Lung (tissue), 12 donors: ENCODE measurements around the gene EAF1. TPM values are rescaled to one million over a fixed set of nuclear protein-coding genes. Genes with fewer than 3 reads are reported as not detected.

Experiments used
- ATAC-seq: fragments of 200-7000 bp; cut with Tn5 transposase; one replicate; pipeline ENCODE4 v1.9.1; 2020; ENCODE audit warnings: moderate number of reproducible peaks; ENCODE audit not compliant: insufficient read depth, low FRiP score
- DNase-seq, 3 donors: peaks; one replicate each; pipeline ENCODE4 v3.0.0-alpha.2; 2013 to 2017
- H3K27ac ChIP-seq, 2 donors: one replicate each; pipeline ENCODE4 v1.5.1; 2013; ENCODE audit warnings: mild to moderate bottlenecking in 2 of 2, moderate library complexity in 2 of 2, control low read depth in 1 of 2, inconsistent platforms in 1 of 2, low read depth in 1 of 2, low read length in 1 of 2
- H3K27me3 ChIP-seq, 3 donors: one replicate each; pipeline ENCODE4 v1.5.1; 2013; ENCODE audit warnings: low read length in 2 of 3; ENCODE audit not compliant: control insufficient read depth in 3 of 3, insufficient read depth in 3 of 3
- H3K36me3 ChIP-seq, 4 donors: one replicate each; pipeline ENCODE4 v1.5.1; 2013; ENCODE audit warnings: low read length in 4 of 4, mild to moderate bottlenecking in 1 of 4, moderate library complexity in 1 of 4; ENCODE audit not compliant: control insufficient read depth in 4 of 4, insufficient read depth in 4 of 4
- H3K4me1 ChIP-seq, 5 donors: one replicate each; pipeline ENCODE4 v1.5.1; 2013; ENCODE audit warnings: low read length in 5 of 5, mild to moderate bottlenecking in 2 of 5, moderate library complexity in 1 of 5; ENCODE audit not compliant: control insufficient read depth in 5 of 5, insufficient read depth in 5 of 5
- H3K4me3 ChIP-seq: one replicate; pipeline ENCODE4 v1.5.1; 2013; ENCODE audit warnings: mild to moderate bottlenecking, control low read depth, moderate library complexity
- H3K9ac ChIP-seq, 2 donors: one replicate each; pipeline ENCODE4 v1.5.1; 2013; ENCODE audit warnings: low read length in 2 of 2, control low read depth in 1 of 2; ENCODE audit not compliant: insufficient read depth in 1 of 2
- H3K9me3 ChIP-seq, 4 donors: one replicate each; pipeline ENCODE4 v1.5.1; 2013; ENCODE audit warnings: low read length in 3 of 4, mild to moderate bottlenecking in 1 of 4, moderate library complexity in 1 of 4; ENCODE audit not compliant: control insufficient read depth in 4 of 4, insufficient read depth in 3 of 4
- whole genome bisulfite sequencing, 2 donors: extraction: QIAGEN DNeasy Blood & Tissue Kit; methylation state at CpG; one replicate each; pipeline ENCODE4 v1.1.7; 2013; 5-methylcytosine and 5-hydroxymethylcytosine counted together
- polyA plus RNA-seq, 2 donors: library from polyadenylated mRNA; stranded (reverse); fragments of 200-250 nt; gene quantifications; one replicate each; pipeline ENCODE4 v1.2.1, GENCODE V29; 2013
- total RNA-seq, 2 donors: library from RNA; depleted of rRNA in 1 of 2; stranded (reverse); fragments of >200 nt in 1 of 2; gene quantifications; one replicate each; pipeline ENCODE4 v1.2.1, GENCODE V29; 2014 to 2021
- TF ChIP-seq, protein P1 (sequence below): IDR thresholded peaks from 2 replicates; pipeline ENCODE4 v1.5.1; 2012; ENCODE audit warnings: mild to moderate bottlenecking; ENCODE audit errors: control extremely low read depth, extremely low read depth
- donor health status: control.
- donor health status: control.
- donor health status: Bipolar disorder and iron deficiency.
- donor health status: healthy.
- donor health status: DM: yes; HTN: yes; CAD: no.

EAF1 gene
- total and polyA plus RNA-seq, 4 donors, result 5.5 to 25.3 (median 17.0) TPM

DNA sequence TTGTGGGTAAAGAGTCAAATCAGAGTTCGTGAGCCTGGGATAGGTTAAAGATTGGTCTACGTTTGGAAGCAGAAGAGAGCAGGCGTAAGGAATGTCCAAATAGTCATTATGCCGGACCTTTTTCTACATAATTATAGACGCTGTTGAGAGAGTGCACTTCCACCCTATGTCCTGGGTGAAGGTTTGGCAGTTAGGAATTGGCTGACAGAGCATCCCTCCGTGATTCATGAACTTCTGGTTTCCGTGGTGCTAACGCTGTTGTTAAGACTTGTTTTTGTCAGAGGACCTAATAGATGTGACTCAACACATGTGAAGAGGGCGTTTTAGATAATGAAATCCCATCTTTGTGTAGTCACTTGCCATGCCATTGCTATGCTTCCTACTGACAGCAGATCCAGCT, 1.1 kb downstream of the EAF1 start:
- peaks cover 8 to 12% (median 10%) of the 10 kb centered on the region in 4 donors for H3K36me3 ChIP-seq
- H3K4me3 ChIP-seq, result peak overlapping the region; percentile 87
- 15 to 24% methylated on average over 9 of the region's 9 CpGs for WGBS, 2 donors
- no peaks in the 10 kb centered on the region for H3K9me3 ChIP-seq
- DNase-seq (no peak), ATAC-seq (peak; percentile 44)
- H3K27ac ChIP-seq, result peak overlapping the region in 1 of 2 donors; percentile 71
- peaks cover 0 to 24% (median 8%) of the 10 kb centered on the region in 5 donors for H3K4me1 ChIP-seq
- TF ChIP-seq, protein P1, sequence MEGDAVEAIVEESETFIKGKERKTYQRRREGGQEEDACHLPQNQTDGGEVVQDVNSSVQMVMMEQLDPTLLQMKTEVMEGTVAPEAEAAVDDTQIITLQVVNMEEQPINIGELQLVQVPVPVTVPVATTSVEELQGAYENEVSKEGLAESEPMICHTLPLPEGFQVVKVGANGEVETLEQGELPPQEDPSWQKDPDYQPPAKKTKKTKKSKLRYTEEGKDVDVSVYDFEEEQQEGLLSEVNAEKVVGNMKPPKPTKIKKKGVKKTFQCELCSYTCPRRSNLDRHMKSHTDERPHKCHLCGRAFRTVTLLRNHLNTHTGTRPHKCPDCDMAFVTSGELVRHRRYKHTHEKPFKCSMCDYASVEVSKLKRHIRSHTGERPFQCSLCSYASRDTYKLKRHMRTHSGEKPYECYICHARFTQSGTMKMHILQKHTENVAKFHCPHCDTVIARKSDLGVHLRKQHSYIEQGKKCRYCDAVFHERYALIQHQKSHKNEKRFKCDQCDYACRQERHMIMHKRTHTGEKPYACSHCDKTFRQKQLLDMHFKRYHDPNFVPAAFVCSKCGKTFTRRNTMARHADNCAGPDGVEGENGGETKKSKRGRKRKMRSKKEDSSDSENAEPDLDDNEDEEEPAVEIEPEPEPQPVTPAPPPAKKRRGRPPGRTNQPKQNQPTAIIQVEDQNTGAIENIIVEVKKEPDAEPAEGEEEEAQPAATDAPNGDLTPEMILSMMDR, result no peak
- peak overlapping the region; percentile 70 to 71 for H3K9ac ChIP-seq
- no peaks in the 10 kb centered on the region for H3K27me3 ChIP-seq

DNA sequence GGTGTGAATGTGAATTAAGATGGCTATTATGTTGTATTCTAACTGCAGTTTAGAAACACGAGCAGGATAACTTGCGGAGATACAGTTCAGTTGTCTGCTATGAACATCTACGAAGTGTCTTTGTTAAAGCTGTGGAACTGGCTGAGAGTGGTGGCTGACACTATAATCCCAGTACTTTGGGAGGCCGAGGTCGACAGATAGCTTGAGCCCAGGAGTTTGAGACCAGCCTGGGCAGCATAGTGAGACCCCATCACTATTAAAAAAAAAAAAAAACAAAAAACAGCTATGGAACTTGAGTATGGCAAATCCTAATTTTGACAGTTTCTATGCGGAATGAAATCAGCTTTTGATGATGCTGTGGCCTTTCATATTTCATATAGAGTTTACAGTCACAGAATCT, 1.7 kb downstream of the EAF1 start:
- H3K4me3 ChIP-seq, result no peak overlapping the region
- 91 to 94% methylated on average over 6 of the region's 6 CpGs for WGBS, 2 donors
- H3K36me3 ChIP-seq, result peaks cover 4 to 14% (median 9%) of the 10 kb centered on the region in 4 donors
- no peaks in the 10 kb centered on the region for H3K27me3 ChIP-seq
- TF ChIP-seq, protein P1, result no peak
- no peak for ATAC-seq
- H3K9ac ChIP-seq, result no peak overlapping the region
- H3K27ac ChIP-seq, result no peak overlapping the region
- peaks cover 0 to 24% (median 8%) of the 10 kb centered on the region in 5 donors for H3K4me1 ChIP-seq
- H3K9me3 ChIP-seq, result no peaks in the 10 kb centered on the region
- DNase-seq, result no peak

DNA sequence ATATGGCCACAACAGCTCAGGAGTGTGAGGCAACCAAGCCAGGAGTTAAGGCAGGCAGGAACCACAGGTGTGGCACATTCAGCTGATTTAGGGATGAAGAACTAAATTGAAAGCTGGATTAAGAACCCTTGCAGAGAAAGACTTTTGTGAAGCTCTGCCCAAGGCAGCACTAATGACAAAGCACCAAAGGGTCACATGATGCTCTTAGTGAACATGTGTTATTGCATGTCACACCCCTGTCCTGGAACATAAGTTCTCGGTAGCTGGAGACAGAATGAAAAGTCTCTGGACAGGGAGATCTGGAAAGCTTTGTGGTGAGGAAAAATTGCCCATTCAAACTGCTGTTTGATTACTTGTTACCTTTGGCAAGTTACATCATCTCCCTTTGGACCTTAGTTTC, 3.2 kb downstream of the EAF1 start:
- no peak overlapping the region for H3K9ac ChIP-seq
- no peak overlapping the region for H3K27ac ChIP-seq
- H3K4me3 ChIP-seq, result no peak overlapping the region
- DNase-seq (no peak), ATAC-seq (no peak)
- no peaks in the 10 kb centered on the region for H3K9me3 ChIP-seq
- H3K4me1 ChIP-seq, result peaks cover 0 to 24% (median 8%) of the 10 kb centered on the region in 5 donors
- peaks cover 14 to 28% (median 20%) of the 10 kb centered on the region in 4 donors for H3K36me3 ChIP-seq
- WGBS, 2 donors, result 80 to 88% methylated on average over 1 of the region's 1 CpG
- TF ChIP-seq, protein P1, result no peak
- no peaks in the 10 kb centered on the region for H3K27me3 ChIP-seq

DNA sequence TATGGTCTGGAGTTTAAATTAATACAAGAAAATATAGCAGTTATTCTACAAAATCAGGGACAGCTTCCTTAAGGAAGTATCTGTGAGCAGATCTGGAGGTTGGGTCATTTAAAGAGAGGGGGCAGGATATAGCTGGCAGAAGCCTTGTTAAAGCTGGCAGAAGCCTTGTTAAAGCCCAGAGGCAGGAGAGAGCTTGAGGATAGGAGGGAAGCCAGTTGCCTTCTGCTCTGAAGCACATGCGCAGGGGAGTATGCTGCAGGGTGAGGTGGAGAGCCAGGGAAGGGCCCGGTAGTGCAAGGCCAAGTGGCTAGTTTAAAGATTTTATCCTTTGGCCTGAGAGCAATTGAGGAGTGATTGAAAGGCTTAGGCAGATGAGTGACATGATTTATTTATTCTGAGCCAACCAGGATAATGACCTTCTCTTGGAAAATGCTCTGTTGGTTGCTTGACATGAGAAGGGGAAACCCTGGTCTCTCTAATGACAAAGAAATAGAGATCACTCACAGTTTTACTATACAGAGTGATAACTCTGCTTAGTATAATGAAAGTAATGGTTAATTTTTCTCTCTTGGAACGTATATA, 3.9 kb downstream of the EAF1 start:
- no peaks in the 10 kb centered on the region for H3K9me3 ChIP-seq
- TF ChIP-seq, protein P1, result no peak
- DNase-seq (no peak), ATAC-seq (no peak)
- no peak overlapping the region for H3K27ac ChIP-seq
- H3K4me3 ChIP-seq, result no peak overlapping the region
- peaks cover 0 to 21% (median 4%) of the 10 kb centered on the region in 5 donors for H3K4me1 ChIP-seq
- no peak overlapping the region for H3K9ac ChIP-seq
- no peaks in the 10 kb centered on the region for H3K27me3 ChIP-seq
- WGBS, 2 donors, result 83 to 90% methylated on average over 3 of the region's 3 CpGs
- peaks cover 19 to 32% (median 24%) of the 10 kb centered on the region in 4 donors for H3K36me3 ChIP-seq
